ENCODE data around the gene LRRC75A.
A peak's percentile ranks its signal among the peaks of the same experiment; 100 is the strongest.
"Not testable (repeated sequence)": the region's sequence is repeated elsewhere in the genome, so short reads cannot be mapped to it uniquely, and the experiment has no call there.

Gene LRRC75A

GRCh38 chr17:16470265-16470664 is 21.7 kb downstream of the LRRC75A start:
- DNase-seq, result no peak

- no peak for DNase-seq
These were observed 23.5 kb downstream of the LRRC75A start for GRCh38 chr17:16468428-16468992.

- no peak for DNase-seq
These were observed 24.1 kb downstream of the LRRC75A start for GRCh38 chr17:16467886-16468285.

- DNase-seq, result no peak
These were observed 24.9 kb downstream of the LRRC75A start for GRCh38 chr17:16467044-16467443.

GRCh38 chr17:16466407-16466806 is 25.6 kb downstream of the LRRC75A start:
- DNase-seq, result no peak

GRCh38 chr17:16465861-16466338 is 26.1 kb downstream of the LRRC75A start:
- DNase-seq, result no peak

- no peak for DNase-seq
These were observed 27.0 kb downstream of the LRRC75A start for GRCh38 chr17:16465052-16465312.

GRCh38 chr17:16464303-16465051 is 27.5 kb downstream of the LRRC75A start:
- no peak for DNase-seq

- DNase-seq, result peak; percentile 48
These were observed 28.4 kb downstream of the LRRC75A start for GRCh38 chr17:16463358-16464302.

- DNase-seq, result no peak
These were observed 29.7 kb downstream of the LRRC75A start for GRCh38 chr17:16462070-16462864.

GRCh38 chr17:16461606-16461866 is 30.5 kb downstream of the LRRC75A start:
- no peak for DNase-seq

- DNase-seq, result no peak
These were observed 31.0 kb downstream of the LRRC75A start for GRCh38 chr17:16460796-16461605.

- DNase-seq, result no peak
These were observed 32.0 kb downstream of the LRRC75A start for GRCh38 chr17:16459855-16460550.

GRCh38 chr17:16459271-16459670 is 32.7 kb downstream of the LRRC75A start:
- no peak for DNase-seq

GRCh38 chr17:16456742-16457316 is 35.2 kb downstream of the LRRC75A start:
- no peak for DNase-seq

GRCh38 chr17:16455997-16456741 is 35.8 kb downstream of the LRRC75A start:
- no peak for DNase-seq

GRCh38 chr17:16453493-16453851 is 38.5 kb downstream of the LRRC75A start:
- DNase-seq, result no peak

- DNase-seq, result not testable (repeated sequence)
These were observed 39.7 kb downstream of the LRRC75A start for GRCh38 chr17:16452268-16452667.

GRCh38 chr17:16450028-16450427 is 42.0 kb downstream of the LRRC75A start:
- no peak for DNase-seq

- DNase-seq, result peak; percentile 52
These were observed 42.8 kb downstream of the LRRC75A start for GRCh38 chr17:16449121-16449570.

All from fibroblast of skin of right quadriceps (primary cell).